Gastroesophageal sphincter (tissue), 3 donors: ENCODE measurements around the gene CXCL17.

Source experiments
- EP300 ChIP-seq: sonication (generic); formaldehyde crosslinking; IDR thresholded peaks from one replicate; pipeline ENCODE4 v1.6.1; 2017; ENCODE audit warnings: antibody characterized with exemption, mild to moderate bottlenecking
- POLR2A ChIP-seq, 2 donors: fragments of 450-650 bp; IDR thresholded peaks; one replicate each; pipeline ENCODE4 v1.6.1; 2017; ENCODE audit warnings: antibody characterized with exemption in 2 of 2, mild to moderate bottlenecking in 2 of 2, moderate library complexity in 1 of 2
- POLR2AphosphoS5 ChIP-seq: sonication (generic); formaldehyde crosslinking; IDR thresholded peaks from one replicate; pipeline ENCODE4 v1.6.1; 2017; ENCODE audit warnings: antibody characterized with exemption
- TF ChIP-seq, protein P1 (sequence below), 4 experiments: fragments of 200-600 bp in 2 of 4; fragments of 450-650 bp in 2 of 4; sonication (generic) in 1 of 4; IDR thresholded peaks; one replicate each; pipeline ENCODE4 v1.5.1; 2017 to 2019; ENCODE audit warnings: antibody characterized with exemption in 4 of 4, mild to moderate bottlenecking in 2 of 4, moderate library complexity in 2 of 4

DNA sequence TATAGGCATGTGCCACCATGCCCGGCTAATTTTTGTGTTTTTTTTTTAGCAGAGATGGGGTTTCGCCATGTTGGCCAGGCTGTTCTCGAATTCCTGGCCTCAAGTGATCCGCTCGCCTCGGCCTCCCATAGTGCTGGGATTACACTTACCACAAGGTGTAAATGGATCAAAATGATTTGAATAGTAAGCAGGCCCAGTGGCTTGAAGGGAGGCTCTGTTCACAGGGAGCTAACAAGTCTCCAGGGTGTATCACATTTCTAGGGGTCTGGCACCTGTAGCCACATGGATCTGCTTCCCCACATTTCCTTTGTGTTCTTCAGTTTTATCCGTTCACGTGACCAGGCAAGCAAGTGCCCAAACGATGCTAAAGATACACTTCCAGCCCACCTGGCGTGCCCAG is 39.2 kb downstream of the CXCL17 start:
- TF ChIP-seq POLR2A (IDR thresholded peaks at IDR 0.05) = no peak
- TF ChIP-seq, protein P1, sequence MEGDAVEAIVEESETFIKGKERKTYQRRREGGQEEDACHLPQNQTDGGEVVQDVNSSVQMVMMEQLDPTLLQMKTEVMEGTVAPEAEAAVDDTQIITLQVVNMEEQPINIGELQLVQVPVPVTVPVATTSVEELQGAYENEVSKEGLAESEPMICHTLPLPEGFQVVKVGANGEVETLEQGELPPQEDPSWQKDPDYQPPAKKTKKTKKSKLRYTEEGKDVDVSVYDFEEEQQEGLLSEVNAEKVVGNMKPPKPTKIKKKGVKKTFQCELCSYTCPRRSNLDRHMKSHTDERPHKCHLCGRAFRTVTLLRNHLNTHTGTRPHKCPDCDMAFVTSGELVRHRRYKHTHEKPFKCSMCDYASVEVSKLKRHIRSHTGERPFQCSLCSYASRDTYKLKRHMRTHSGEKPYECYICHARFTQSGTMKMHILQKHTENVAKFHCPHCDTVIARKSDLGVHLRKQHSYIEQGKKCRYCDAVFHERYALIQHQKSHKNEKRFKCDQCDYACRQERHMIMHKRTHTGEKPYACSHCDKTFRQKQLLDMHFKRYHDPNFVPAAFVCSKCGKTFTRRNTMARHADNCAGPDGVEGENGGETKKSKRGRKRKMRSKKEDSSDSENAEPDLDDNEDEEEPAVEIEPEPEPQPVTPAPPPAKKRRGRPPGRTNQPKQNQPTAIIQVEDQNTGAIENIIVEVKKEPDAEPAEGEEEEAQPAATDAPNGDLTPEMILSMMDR (IDR thresholded peaks at IDR 0.05) = no peak
- no peak for TF ChIP-seq POLR2AphosphoS5
- no peak for TF ChIP-seq EP300
